H1 (cell line): Measurements from ENCODE around the gene CAPN3.

Experiments used
- BRCA1 ChIP-seq: IDR thresholded peaks from 2 replicates; pipeline ENCODE4 v1.6.1; 2012; ENCODE audit warnings: low read depth, low read length, improper control_type of control experiment
- EGR1 ChIP-seq: IDR thresholded peaks from 2 replicates; pipeline ENCODE4 v1.6.1; 2011; ENCODE audit warnings: low read depth, low read length, borderline replicate concordance
- EZH2 ChIP-seq: fragments of 200-600 bp; sonication (generic); IDR thresholded peaks from 2 replicates; pipeline ENCODE4 v1.7.1; 2012; ENCODE audit warnings: low read depth, mild to moderate bottlenecking, moderate library complexity, low read length, inconsistent platforms; ENCODE audit not compliant: severe bottlenecking
- GABPA ChIP-seq: IDR thresholded peaks from 2 replicates; pipeline ENCODE4 v1.6.1; 2011; ENCODE audit warnings: mild to moderate bottlenecking, low read length, moderate library complexity, borderline replicate concordance; ENCODE audit not compliant: insufficient read depth
- HDAC2 ChIP-seq, 2 experiments: fragments of 300-600 bp in 1 of 2; sonication (generic) in 1 of 2; IDR thresholded peaks; 2 replicates each; pipeline ENCODE4 v1.6.1; 2011 to 2012; ENCODE audit warnings: low read depth in 2 of 2, low read length in 2 of 2, mild to moderate bottlenecking in 2 of 2, moderate library complexity in 2 of 2, borderline replicate concordance in 1 of 2, inconsistent platforms in 1 of 2
- KDM1A ChIP-seq: fragments of 200-600, 300-600 bp; sonication (generic); IDR thresholded peaks from 2 replicates; pipeline ENCODE4 v1.7.1; 2016; ENCODE audit warnings: mild to moderate bottlenecking, low read length, borderline replicate concordance
- POLR2A ChIP-seq, 2 experiments: IDR thresholded peaks; 1 replicate in 1 of 2; 2 replicates in 1 of 2; pipeline ENCODE4 v1.6.1; 2011; ENCODE audit warnings: low read depth in 2 of 2, low read length in 2 of 2, mild to moderate bottlenecking in 2 of 2; ENCODE audit errors: control extremely low read depth in 1 of 2
- RBBP5 ChIP-seq: IDR thresholded peaks from 2 replicates; pipeline ENCODE4 v1.7.1; 2012; ENCODE audit warnings: low read depth, mild to moderate bottlenecking, inconsistent platforms, low read length, moderate library complexity, borderline replicate concordance
- SP2 ChIP-seq: IDR thresholded peaks from 2 replicates; pipeline ENCODE4 v1.6.1; 2012; ENCODE audit warnings: mild to moderate bottlenecking, low read length, inconsistent platforms
- TF ChIP-seq, protein P1 (sequence below), 3 experiments: IDR thresholded peaks; 1 replicate in 2 of 3; 2 replicates in 1 of 3; pipeline versions ENCODE4 v1.5.1 to v1.6.1; 2011; ENCODE audit warnings: low read length in 3 of 3, mild to moderate bottlenecking in 3 of 3, inconsistent platforms in 2 of 3, low read depth in 1 of 3, moderate library complexity in 1 of 3; ENCODE audit not compliant: insufficient read depth in 1 of 3; ENCODE audit errors: control extremely low read depth in 1 of 3
- TF ChIP-seq, protein P2 (sequence below): fragments of 300-600 bp; sonication (generic); IDR thresholded peaks from 2 replicates; pipeline ENCODE4 v1.7.1; 2012; ENCODE audit warnings: low read length, moderate library complexity, mild to moderate bottlenecking, inconsistent platforms; ENCODE audit not compliant: insufficient replicate concordance

DNA sequence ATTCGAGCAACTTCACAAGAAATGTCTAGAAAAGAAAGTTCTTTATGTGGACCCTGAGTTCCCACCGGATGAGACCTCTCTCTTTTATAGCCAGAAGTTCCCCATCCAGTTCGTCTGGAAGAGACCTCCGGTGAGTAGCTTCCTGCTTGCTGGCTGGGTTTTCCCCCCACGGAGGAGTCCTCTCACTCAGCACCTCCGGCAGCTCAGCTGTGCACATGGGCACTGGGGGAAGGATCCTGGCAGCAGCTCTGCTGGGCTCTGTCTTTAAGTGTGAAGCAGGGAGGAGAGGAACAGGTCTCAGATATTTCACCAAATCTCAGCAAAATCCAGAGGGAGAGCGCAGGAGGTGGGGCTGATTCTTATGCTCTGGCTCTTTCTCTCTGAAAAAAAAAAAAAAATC lies 684 bp downstream of the CAPN3 start:
- no peak for TF ChIP-seq KDM1A
- TF ChIP-seq POLR2A (IDR thresholded peaks at IDR 0.05; ENCODE audit: control extremely low read depth in 1 of 2, low read depth in 2 of 2, low read length in 2 of 2) = no peak
- TF ChIP-seq, protein P1, sequence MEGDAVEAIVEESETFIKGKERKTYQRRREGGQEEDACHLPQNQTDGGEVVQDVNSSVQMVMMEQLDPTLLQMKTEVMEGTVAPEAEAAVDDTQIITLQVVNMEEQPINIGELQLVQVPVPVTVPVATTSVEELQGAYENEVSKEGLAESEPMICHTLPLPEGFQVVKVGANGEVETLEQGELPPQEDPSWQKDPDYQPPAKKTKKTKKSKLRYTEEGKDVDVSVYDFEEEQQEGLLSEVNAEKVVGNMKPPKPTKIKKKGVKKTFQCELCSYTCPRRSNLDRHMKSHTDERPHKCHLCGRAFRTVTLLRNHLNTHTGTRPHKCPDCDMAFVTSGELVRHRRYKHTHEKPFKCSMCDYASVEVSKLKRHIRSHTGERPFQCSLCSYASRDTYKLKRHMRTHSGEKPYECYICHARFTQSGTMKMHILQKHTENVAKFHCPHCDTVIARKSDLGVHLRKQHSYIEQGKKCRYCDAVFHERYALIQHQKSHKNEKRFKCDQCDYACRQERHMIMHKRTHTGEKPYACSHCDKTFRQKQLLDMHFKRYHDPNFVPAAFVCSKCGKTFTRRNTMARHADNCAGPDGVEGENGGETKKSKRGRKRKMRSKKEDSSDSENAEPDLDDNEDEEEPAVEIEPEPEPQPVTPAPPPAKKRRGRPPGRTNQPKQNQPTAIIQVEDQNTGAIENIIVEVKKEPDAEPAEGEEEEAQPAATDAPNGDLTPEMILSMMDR (IDR thresholded peaks at IDR 0.05; ENCODE audit: control extremely low read depth in 1 of 3, insufficient read depth in 1 of 3, low read depth in 1 of 3, low read length in 3 of 3) = no peak
- TF ChIP-seq BRCA1 = no peak
- TF ChIP-seq HDAC2 (IDR thresholded peaks at IDR 0.05; ENCODE audit: borderline replicate concordance in 1 of 2, low read depth in 2 of 2, low read length in 2 of 2) = no peak
- TF ChIP-seq SP2 = no peak
- TF ChIP-seq, protein P2, sequence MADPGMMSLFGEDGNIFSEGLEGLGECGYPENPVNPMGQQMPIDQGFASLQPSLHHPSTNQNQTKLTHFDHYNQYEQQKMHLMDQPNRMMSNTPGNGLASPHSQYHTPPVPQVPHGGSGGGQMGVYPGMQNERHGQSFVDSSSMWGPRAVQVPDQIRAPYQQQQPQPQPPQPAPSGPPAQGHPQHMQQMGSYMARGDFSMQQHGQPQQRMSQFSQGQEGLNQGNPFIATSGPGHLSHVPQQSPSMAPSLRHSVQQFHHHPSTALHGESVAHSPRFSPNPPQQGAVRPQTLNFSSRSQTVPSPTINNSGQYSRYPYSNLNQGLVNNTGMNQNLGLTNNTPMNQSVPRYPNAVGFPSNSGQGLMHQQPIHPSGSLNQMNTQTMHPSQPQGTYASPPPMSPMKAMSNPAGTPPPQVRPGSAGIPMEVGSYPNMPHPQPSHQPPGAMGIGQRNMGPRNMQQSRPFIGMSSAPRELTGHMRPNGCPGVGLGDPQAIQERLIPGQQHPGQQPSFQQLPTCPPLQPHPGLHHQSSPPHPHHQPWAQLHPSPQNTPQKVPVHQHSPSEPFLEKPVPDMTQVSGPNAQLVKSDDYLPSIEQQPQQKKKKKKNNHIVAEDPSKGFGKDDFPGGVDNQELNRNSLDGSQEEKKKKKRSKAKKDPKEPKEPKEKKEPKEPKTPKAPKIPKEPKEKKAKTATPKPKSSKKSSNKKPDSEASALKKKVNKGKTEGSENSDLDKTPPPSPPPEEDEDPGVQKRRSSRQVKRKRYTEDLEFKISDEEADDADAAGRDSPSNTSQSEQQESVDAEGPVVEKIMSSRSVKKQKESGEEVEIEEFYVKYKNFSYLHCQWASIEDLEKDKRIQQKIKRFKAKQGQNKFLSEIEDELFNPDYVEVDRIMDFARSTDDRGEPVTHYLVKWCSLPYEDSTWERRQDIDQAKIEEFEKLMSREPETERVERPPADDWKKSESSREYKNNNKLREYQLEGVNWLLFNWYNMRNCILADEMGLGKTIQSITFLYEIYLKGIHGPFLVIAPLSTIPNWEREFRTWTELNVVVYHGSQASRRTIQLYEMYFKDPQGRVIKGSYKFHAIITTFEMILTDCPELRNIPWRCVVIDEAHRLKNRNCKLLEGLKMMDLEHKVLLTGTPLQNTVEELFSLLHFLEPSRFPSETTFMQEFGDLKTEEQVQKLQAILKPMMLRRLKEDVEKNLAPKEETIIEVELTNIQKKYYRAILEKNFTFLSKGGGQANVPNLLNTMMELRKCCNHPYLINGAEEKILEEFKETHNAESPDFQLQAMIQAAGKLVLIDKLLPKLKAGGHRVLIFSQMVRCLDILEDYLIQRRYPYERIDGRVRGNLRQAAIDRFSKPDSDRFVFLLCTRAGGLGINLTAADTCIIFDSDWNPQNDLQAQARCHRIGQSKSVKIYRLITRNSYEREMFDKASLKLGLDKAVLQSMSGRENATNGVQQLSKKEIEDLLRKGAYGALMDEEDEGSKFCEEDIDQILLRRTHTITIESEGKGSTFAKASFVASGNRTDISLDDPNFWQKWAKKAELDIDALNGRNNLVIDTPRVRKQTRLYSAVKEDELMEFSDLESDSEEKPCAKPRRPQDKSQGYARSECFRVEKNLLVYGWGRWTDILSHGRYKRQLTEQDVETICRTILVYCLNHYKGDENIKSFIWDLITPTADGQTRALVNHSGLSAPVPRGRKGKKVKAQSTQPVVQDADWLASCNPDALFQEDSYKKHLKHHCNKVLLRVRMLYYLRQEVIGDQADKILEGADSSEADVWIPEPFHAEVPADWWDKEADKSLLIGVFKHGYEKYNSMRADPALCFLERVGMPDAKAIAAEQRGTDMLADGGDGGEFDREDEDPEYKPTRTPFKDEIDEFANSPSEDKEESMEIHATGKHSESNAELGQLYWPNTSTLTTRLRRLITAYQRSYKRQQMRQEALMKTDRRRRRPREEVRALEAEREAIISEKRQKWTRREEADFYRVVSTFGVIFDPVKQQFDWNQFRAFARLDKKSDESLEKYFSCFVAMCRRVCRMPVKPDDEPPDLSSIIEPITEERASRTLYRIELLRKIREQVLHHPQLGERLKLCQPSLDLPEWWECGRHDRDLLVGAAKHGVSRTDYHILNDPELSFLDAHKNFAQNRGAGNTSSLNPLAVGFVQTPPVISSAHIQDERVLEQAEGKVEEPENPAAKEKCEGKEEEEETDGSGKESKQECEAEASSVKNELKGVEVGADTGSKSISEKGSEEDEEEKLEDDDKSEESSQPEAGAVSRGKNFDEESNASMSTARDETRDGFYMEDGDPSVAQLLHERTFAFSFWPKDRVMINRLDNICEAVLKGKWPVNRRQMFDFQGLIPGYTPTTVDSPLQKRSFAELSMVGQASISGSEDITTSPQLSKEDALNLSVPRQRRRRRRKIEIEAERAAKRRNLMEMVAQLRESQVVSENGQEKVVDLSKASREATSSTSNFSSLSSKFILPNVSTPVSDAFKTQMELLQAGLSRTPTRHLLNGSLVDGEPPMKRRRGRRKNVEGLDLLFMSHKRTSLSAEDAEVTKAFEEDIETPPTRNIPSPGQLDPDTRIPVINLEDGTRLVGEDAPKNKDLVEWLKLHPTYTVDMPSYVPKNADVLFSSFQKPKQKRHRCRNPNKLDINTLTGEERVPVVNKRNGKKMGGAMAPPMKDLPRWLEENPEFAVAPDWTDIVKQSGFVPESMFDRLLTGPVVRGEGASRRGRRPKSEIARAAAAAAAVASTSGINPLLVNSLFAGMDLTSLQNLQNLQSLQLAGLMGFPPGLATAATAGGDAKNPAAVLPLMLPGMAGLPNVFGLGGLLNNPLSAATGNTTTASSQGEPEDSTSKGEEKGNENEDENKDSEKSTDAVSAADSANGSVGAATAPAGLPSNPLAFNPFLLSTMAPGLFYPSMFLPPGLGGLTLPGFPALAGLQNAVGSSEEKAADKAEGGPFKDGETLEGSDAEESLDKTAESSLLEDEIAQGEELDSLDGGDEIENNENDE = no peak
- TF ChIP-seq EGR1 = no peak
- TF ChIP-seq RBBP5 = no peak
- TF ChIP-seq GABPA = no peak
- TF ChIP-seq EZH2 = no peak
